GM21529 (cell line): Measurements from ENCODE around the gene TBC1D25.

Experiments used
- ATAC-seq: cut with Tn5 transposase; IDR thresholded peaks from one replicate; pipeline ENCODE4 v1.9.1; 2021; ENCODE audit not compliant: unreplicated experiment

TBC1D25 gene

GRCh38 chrX:48558271-48558670, 18.8 kb downstream of the TBC1D25 start:
- ATAC-seq: no peak

DNA sequence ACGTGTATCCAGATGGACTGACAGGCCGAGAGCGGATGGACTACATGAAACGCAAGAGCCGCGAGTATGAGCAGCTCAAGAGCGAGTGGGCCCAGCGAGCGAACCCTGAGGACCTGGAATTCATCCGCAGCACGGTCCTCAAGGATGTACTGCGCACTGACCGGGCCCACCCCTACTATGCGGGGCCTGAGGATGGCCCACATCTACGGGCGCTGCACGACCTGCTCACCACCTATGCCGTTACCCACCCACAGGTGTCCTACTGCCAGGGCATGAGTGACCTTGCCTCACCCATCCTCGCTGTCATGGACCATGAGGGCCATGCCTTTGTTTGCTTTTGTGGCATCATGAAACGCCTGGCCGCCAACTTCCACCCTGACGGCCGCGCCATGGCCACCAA, 20.1 kb downstream of the TBC1D25 start:
- ATAC-seq: no peak

GRCh38 chrX:48560056-48560455, 20.5 kb downstream of the TBC1D25 start:
- ATAC-seq: no peak

GRCh38 chrX:48560681-48561080, 21.2 kb downstream of the TBC1D25 start:
- ATAC-seq: no peak

GRCh38 chrX:48569958-48570357, 30.4 kb downstream of the TBC1D25 start:
- peak; percentile 49 for ATAC-seq

- no peak for ATAC-seq
Measured at GRCh38 chrX:48573690-48574269, 34.3 kb downstream of the TBC1D25 start.

DNA sequence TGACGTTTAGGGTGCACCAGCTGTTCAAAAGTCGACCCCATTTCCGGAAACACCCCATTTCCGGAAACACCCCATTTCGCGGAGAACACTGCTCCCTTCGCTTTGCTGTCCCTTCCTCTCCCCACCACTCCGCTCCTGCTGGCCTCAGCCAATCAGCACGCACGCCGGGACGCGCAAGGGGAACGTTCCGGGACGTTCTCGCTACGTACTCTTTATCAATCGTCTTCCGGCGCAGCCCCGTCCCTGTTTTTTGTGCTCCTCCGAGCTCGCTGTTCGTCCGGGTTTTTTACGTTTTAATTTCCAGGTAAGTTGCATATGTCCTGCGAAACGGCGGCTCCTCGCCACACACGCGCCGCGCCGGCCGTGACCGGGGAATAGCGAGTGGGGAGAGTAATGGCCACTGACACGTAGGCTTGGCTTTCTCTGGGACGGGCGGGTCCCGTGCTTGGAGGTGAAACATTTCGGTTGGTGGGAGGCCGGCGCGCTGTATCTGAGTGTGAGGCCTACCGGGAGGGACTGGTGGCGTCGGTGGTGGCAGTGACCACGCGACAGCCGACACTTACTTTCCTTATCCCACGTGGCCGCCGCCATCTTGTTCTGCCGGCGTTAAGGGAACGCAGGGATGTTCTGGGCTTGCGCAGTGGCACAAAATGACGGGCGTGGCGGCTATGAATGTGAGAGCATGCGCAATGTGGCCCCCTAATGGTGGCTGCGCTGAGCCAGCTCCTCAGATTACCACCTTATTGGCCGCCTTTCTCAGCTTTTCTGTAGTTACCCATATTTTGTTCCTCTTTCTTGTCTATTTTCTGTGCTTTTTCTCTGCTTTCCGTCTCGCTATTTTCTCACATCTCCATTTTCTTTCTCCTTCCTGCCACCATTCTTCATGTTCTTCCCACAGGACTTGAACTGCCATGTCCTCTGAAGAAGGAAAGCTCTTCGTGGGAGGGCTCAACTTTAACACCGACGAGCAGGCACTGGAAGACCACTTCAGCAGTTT, 35.1 kb downstream of the TBC1D25 start, which contains the start of gene RBM3:
TSS of gene RBM3 (plus strand) at position 215 of the 997 bp plus-strand sequence. CDS start at position 912, 697 bp downstream.
- peak; percentile 84 for ATAC-seq

DNA sequence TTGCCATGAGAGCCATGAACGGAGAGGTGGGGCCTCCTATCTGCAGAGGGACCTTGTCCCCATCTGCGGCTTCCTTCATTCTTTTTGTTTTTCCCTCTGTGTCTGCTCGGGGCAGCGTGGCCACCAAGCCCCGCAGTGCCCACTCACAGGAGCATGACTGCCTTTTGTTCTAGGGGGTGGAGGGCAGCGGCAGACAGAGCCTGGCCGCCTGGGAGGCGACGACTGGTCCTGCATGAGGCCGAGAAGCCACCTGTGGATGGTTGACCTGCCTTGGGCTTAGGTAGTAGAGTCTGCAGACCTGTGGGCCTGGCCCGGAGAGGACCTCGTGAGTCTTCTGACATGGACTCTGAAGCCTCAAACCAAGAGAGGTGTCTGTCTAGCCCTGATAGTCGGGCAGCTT, 36.1 kb downstream of the TBC1D25 start:
- no peak for ATAC-seq

DNA sequence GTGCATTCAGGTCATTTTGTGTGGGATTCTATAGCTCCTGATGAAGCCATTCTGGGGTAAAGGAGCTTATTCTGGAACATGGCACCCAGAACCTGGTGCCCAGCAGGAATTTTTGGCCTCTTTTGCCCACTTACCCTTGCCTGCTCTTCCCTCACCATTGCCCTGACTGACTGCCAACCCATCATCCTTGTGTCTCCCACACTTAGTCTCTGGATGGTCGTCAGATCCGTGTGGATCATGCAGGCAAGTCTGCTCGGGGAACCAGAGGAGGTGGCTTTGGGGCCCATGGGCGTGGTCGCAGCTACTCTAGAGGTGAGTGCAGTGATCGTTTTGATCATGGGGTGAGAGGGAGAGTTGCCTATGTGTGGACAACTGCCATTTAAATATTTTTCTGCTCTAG, 36.6 kb downstream of the TBC1D25 start:
- ATAC-seq: no peak

- no peak for ATAC-seq
Measured at GRCh38 chrX:48578661-48579128, 39.2 kb downstream of the TBC1D25 start.

DNA sequence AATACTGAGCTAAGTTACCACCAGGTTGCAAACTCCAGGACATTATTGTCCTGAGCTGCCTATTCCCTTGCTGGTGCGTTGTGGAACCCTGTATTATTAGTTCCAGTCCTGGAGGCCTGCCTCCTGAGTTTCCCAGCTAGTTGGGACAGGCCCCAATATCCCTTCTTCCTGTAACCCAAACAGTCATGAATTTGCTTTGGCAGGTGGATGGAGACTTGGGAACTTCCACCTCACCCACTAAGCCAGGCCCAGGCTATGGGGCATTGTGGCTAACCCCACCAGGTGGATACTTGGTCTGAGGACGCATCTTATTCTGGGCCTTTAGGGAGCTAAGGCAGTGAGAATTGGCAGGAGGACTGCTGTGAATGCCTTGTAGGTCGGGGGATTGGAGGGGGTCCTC, 39.7 kb downstream of the TBC1D25 start:
- ATAC-seq: no peak

- ATAC-seq: no peak
Measured at GRCh38 chrX:48580662-48581061, 41.1 kb downstream of the TBC1D25 start.

DNA sequence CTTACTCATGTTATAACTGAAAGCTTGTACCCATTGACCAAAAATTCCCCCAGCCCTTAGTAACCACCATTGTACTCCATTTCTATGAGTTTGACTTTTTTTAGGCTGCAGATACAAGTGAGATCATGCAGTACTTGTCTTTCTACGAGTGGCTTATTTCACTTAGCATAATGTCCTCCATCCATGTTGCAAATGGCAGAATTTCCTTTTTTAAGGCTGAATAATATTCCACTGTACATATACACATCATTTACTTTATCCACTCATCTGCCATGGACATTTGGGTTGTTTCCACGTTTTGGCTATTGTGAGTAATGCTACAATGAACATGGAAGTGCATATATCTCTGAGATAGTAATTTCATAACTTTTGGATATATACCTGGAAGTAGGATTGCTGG, 45.2 kb downstream of the TBC1D25 start:
- ATAC-seq: no peak

DNA sequence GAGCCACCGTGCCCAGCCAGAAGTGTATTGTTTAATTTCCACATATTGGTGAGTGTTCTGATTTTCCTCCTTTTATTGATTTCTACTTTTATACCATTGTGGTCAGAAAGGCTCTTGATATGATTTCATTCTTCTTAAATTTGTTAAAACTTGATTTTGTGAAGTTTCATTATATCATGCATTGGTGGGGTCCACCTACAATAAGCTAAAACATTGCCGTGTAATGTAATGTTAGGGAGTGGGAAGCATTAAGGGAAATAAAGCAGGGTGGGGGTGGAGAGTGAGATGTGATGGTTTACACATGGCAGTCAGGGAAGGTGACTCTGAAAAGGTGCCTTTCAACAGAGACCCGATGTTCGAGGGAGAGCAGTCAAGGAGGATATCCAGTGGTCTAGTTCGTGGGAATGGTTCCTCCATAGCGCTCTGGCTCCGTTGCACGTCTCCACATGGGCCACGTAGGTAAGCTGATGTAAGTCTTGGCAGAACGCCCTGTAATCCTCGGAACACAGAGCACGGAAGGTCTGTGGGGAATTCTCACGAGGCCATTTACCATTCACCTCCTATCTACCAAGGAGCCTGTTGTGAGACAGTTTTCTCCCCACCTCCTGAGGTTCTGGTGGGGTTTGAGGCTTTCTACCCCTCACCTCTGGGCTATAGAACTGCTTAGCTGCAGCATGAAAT, 50.1 kb downstream of the TBC1D25 start:
- no peak for ATAC-seq

DNA sequence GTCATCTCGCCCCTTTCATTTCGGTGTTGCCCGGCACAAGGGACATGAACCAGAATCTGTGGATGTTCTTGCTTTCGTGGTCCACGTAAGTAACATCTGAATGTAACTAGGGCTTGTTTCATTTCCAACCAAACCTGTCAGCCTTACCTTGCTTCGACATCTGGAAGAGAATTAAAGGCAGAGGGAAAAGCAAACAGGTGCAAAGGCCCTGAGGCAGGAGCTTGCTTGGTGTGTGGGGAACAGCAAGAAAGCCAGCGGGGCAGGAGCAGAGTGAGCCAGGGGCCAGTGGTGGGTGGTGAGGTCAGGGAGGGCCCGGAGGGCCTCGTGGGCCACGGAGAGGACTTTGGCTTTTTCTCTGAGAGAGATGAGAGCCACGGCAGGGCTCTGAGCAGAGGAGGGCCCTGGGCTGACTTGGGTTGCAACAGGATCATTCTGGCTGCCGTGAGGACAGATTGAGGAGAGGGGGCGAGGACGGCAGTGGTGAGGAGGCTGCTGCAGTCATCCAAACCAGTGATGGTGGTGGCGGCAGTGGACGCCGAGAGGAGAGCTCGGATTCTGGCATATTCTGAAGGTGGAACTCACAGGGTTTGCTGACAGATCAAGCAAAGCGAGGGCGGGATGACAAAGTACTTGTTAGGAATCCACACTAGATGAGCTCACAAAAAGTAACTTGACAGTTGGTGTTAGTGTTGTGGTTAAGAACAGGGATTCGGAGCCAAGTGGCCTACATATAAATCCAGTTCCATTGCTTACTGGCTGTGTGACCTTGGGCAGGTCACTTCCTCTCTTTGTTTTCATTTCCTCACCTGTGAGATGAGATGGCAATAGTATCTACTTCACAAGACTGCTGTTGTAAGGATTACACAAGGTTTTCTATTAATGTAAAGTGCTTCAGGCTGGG, 50.9 kb downstream of the TBC1D25 start:
- no peak for ATAC-seq

- ATAC-seq: no peak
Measured at GRCh38 chrX:48591255-48591791, 51.8 kb downstream of the TBC1D25 start.

- no peak for ATAC-seq
Measured at GRCh38 chrX:48592971-48593370, 53.5 kb downstream of the TBC1D25 start.

DNA sequence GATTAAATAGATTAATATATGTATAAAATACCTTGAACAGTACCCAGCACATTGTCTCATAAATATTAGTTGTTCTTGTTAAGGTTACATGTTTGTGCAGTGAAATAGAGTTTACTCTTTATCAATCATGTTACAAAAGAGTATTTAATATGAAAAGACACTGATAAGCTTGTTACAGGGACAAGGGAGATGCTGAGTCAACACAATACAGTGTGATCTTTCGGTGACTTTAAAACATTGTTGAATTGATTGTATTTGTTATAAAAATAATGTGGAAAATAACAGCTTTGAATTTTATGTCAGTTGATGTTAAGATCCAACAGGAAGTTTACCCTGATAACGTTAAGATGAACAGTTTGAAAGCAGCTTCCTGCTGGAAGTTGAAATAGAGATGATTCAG, 56.4 kb downstream of the TBC1D25 start:
- no peak for ATAC-seq

DNA sequence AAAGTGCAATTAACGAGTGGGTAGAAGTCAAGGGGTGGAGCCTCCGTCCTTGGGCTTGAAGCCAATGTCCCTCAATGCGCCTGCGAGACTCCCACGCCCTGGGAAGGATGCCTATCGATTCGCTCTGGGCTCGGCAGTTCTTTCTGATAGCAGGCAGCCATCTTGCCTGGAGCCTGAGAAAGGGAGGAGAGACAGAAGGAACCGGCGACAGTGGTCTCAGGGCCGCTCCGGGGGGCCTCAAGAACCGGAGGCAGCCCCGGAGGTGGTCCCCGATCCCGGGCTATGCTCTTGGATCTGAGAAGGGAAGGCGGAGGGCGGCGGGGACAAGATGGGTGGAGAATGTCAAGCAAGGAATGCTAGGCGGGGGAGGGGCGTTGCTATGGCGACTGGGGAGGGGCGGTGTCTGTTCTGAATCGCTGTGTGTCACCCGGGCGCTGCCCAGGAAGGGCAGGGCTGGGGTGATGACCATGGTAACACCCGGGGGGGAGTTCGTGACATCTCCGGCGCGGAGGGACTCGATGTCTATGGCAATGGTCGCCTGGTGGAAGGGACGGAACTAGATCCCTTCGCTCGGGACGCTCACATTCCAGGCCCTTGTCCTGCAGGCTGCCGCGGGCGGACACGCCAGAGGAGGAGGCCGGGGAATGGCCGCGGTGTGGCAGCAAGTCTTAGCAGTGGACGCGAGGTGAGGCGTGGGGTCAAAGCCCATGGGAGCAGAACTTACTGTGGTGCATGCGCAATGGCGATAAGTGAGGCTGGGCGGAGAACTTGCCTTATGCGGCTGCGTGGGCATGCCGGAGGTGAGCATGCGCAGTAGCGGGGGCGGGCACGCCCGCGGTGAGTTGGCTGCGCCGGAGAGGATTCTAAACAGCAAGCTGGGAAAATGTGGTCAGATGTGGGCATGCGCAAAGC, 58.1 kb downstream of the TBC1D25 start, which contains the start of gene WDR13:
TSS of gene WDR13 (plus strand) at position 140 of the 912 bp plus-strand sequence. CDS start at position 645, 505 bp downstream.
- peak; percentile 68 for ATAC-seq
